Mesenteric fat pad (tissue), 1 donor: Measurements from ENCODE around the gene CREB3. TPM values are rescaled to one million over a fixed set of nuclear protein-coding genes. Genes with fewer than 3 reads are reported as not detected.

Experiments
- DNase-seq: peaks from one replicate; pipeline ENCODE4 v3.0.0-alpha.2; 2020; ENCODE audit warnings: low spot score
- long read RNA-seq: library from polyadenylated mRNA; unstranded; transcript quantifications from one replicate; pipeline ENCODE4 v2.0.0, GENCODE V29; 2020
- total RNA-seq: library from RNA; stranded (reverse); fragmentation: NEBNext Ultra II Directional; extraction: Animal tissue kit (Norgen Biotek cat#: 25700); gene quantifications from one replicate; pipeline ENCODE4 v1.2.1, GENCODE V29; 2021
- donor health status: DM: yes; HTN: yes; CAD: no.

Gene CREB3, protein sequence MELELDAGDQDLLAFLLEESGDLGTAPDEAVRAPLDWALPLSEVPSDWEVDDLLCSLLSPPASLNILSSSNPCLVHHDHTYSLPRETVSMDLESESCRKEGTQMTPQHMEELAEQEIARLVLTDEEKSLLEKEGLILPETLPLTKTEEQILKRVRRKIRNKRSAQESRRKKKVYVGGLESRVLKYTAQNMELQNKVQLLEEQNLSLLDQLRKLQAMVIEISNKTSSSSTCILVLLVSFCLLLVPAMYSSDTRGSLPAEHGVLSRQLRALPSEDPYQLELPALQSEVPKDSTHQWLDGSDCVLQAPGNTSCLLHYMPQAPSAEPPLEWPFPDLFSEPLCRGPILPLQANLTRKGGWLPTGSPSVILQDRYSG
- 42.5 TPM for total RNA-seq
- long read RNA-seq, transcript CREB3-201 (9 exons, 1,832 nt) = major isoform, 292 of 310 reads
- long read RNA-seq, partial matches to known transcripts = 4 of 310 reads
- long read RNA-seq, other reads (novel, unspliced or antisense) = 14 of 310 reads

DNA sequence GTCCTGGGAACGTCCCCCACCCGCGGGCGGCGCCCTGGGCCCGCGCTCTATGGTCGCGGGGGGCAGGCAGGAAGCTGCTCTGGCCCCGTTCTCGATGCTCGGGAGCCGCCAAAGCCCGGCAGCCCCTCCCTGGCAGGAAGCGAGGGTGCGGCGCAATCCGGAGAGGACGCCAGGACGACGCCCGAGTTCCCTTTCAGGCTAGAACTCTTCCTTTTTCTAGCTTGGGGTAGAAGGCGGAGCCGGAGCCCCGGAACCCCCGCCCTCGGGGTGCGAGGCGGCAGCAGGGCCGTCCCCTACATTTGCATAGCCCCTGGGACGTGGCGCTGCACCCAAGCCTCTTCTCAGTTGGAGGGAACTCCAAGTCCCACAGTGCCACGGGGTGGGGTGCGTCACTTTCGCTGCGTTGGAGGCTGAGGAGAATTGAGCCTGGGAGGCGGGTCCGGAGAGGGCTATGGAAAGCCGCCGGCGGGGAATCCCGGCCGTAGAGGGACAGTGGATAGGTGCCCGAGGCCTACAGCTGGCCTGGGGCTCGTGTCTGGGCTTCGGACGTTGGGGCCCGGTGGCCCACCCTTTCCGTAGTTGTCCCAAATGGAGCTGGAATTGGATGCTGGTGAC lies at the start of gene CREB3, which contains the start of gene TLN1:
Gene CREB3, plus strand, starts transcription at position 482 of the 615 bp plus-strand sequence. Its CDS starts 107 bp downstream, at position 589.
Gene TLN1, minus strand, starts transcription at position 11 of the 615 bp plus-strand sequence. CDS start 6,501 bp downstream, outside the sequence.
- DNase-seq = peak; percentile 99

DNA sequence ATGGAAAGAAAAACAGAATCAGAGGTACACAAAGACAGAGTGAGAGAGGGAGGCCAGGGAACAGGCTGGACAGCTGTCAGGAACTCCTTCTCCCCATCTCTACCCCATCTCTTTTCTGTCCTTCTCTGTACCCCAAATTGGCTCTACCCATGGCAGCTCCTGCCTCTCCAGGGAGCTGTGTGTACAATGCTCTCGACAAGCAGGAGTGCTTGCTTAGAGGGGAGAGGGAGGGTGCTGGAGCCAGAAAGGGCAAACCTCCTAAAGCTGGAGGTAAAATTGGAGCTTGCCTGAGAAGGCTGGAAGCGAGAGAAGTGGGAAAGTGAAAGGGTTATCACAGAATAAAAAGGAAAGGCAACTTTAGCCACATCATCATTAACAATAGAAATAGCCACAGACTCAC lies 49.1 kb upstream of the CREB3 start:
- no peak for DNase-seq

DNA sequence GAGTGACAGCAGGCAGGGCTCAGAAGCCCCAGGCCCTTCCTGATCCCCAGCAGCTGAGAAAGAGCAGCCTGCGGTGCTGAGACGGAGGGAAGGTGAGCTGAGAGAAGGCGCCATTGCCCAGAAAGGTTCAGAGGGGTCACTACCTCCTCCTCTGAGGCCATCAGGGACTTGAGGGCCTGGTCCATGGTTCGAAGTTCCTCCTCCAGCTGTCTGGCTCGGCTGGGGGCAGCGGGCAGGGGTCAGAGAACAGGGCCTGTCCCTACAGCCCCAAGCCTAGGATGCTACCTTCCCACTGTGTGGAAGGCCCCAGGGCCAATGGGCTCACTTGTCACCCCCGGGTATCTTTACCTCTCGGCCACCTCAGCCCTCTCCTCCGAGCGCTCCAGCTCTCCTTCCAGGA lies 47.5 kb upstream of the CREB3 start:
- DNase-seq = no peak

DNA sequence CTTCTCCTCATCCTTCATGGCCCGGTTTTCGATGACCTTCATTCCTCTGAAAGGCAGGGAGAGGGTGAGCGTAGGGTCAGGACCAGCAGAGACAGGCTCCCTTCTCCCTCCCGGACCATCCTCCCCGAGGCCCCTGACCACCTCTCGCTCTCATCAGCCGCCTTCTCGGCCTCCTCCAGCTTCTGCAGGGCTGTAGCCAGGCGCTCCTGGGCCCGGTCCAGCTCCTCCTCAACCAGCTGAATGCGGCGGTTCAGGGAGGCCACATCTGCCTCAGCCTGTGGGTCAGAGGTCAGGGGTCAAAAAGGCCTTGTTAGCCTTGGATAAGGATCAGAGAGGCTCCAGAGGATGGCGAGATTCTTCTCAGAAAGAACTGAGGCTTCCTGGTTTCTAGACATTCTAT lies 47.0 kb upstream of the CREB3 start:
- DNase-seq = no peak

DNA sequence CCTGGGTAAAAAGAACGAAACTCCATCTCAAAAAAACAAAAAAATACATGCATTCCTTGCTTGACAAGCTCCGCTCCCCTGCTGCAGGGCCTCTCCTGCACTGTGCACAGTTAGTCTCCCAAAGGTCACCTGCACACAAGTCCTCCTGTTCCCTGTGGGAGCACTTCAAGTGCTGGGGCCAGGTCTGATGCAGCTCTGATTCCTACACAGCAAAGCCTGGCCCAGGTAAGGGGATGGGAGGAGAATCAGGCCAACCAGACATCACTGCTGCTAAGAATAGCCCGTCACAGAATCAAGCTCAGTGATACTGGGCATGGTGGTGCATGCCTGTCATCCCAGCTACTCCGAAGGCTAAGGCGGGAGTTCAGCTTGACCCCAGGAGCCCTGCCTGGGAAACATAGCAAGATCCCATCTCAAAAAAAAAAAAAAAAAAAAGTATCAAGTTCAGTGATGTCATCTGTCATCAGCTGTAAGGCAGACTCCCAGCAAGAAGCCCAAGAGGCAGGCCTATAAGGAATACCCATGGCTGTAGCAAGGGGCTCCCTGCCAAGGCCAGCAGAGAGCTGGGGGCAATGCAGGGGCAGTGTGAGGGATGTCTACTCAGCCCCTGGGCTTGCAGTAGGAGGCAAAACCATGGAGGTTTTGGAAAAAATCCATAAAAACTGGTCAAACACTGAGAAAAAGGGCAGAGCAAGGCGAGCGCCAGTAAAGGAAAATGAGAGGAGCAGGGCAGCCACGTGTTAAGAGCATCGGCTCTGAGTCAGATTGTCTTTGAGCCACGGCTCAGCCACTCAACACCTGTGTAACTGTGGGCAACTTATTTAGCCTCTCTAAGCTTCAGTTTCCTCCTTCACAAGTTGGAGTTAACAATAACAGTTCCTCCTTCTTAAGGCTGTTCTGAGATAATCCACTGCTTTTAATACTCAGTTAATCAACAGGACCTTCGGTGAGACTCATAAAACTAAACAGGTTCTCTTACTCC lies 46.0 kb upstream of the CREB3 start:
- DNase-seq = no peak

DNA sequence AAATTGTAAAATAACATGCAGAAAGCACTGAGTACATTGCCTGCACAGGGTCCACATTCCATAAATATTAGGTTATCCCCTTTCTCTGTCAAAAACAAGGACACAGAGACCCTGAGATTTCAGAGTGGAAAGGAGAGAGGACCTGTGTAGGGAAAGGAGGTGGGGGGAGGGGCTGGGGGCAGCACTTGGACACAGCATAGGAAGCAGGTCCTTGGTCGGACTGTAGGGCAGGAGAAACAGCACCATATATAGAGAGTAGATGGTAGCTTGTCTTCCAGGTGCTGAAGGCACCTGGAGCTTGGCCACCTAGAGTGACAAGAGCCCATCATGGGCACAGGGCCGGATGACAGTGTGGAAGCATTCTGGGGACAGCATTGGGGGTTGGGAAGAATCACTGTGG lies 45.2 kb upstream of the CREB3 start:
- no peak for DNase-seq

DNA sequence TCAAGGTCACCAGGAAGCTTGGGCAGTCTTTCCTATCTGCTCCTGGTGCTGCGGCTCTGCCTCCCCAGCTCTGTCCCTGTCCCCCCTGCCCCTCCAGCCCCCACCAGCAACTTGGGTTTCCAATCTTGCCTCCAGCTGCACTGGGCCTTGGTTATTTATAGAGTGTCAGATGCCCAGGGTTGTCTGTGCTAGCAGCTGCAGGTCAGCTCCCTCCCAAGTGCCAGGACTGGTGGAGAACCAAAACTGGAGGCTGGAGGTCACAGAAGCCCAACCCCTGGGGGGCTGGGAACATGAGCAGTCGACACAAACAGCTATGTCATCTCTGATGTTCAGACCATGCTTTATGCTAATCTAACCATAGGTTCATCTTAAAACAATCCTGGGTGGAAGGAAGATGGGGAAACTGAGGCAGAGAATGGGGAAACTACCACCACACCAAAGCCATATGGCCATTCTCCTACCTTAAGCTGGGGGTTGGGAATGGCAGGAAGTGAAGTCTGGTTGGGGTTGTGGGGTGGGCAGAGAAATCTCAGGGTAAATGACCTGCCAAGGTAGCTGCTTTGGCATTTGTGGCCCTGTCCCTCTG lies 44.4 kb upstream of the CREB3 start:
- DNase-seq = no peak

DNA sequence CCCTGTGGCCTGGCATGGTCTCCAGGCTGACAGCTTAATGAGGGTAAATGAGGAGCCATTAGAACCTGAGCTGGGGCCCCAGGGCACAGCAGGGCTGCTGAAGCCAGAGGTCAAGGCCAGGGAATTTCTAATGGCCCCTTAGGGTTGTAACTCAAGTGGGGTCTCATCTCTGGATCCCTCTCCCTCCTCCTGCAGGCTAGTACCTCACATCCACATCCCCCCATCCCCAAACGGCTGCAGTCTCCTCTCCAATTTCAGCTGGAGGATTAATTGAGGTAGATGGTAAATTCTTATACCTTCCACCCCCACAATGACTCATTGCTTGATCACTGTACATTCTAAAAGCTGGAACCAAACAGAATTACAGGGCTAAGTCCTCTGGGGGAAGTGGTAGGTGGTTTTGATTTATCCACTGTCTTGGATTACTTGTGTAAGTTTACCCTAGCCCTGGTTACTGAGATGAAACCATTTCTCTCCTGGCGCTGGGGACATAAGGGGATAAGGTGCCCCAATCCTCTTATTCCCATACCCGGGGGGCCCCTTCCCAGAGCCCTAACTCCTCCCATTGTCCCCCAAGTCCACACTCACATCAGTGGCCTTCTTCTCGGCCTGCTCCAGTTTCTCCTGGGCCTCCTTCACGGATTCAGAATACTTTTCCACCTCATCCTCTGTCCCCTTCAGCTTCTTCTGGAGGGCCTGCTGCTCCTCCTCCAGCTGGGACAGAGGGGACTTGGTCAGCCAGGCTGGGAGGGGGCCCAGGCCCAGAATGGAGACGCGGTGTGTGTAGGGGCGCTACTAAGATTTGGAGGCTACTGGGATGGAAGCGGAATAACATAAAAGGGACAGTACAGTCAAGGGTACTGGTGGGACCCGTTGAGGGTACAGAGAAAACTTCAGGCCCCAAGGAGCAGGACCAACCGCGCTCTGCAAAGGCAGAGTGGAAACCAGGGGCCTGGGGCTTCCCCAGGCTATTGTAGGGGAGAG lies 43.6 kb upstream of the CREB3 start:
- DNase-seq = no peak

DNA sequence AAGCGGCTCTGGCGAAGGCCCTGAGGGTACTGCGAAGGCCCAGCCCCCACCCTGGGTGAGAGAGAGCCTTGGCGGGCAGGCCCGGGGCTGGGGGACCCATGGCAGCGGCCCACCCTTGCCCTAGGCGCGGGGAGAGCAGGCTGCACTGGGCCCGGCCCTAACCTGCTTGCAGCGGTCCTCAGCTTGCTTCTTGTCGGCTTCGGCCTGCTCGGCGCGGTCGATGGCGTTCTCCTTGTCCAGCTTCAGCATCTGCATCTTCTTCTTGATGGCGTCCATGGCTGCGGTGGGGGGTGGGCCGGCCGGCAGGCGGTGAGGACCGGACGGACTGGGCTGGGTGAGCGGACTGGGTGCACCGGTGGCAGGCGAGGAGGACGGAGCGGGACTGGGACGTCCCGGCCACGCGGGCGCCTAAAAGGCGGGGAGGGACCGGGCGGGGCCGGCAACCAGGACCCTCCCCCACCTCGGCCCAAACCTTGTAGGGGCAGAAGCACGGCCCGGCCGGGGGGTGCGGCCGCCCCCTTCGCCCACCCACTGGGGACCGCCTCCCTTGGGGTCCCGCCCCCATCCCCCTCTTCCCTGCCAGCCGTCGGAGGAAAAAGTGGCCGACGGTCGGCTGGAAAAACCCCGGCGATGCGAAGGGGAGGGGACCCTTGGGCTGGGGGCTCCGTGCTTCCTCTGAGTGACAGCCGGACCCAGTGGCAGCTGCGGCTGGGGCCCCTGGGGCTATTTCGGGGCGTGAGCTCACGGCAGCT lies 42.7 kb upstream of the CREB3 start, which contains the start of gene TPM2:
Gene TPM2, minus strand, starts transcription at position 384 of the 752 bp plus-strand sequence. Its CDS starts 108 bp downstream, at position 276.
- DNase-seq = no peak

DNA sequence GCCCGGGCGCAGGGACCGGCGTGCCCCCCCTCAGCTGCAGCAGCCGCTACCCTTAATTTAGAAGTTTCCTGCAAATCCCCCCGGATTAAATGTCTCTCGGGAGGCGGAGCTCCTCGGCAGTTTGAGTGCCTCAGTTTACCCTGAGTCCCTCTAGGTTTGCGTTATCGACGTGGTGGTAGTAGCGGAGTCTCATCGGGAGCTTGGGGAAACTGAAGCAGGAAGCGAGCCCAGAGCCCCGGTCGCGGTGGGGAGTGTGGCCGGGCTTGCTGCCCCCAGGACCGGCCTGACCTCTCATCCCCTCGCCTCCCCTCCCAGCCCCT lies 42.2 kb upstream of the CREB3 start:
- no peak for DNase-seq

DNA sequence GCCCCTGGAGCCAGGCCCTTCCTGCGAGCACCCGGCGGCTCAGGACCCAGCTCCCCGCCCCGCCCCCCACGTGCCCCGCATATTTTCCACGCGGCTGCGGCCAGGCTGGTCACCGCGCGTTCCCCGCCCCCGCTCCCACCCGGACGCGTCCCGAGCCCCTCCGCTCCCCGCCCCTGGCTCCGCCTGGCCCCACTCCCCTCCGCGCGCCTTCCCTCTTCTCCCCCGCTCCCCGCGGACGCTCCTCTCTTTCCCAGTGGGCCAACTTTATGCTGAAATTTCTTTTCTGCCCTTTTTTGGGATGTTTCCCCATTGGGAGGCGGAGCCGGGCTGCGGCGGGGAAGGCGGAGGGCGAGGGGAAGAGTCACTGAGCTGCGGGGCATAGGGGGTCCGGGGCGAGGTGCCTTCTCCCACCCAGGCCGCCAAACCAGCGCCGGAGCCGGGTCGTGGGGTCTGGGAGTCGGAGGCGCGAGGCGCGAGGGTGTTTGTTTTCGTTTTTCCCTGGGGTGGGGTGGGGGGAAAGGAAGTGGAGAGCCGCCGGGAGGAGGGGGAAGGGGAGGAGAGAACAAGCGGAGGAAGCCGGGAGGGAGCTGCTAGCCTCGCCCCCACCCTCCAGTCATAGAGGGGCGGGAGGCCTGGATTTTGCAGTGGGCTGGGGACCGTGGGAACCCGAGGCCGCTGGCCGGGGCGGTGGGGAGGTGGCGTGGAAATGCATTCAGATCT lies 41.7 kb upstream of the CREB3 start:
- DNase-seq = peak; percentile 93

DNA sequence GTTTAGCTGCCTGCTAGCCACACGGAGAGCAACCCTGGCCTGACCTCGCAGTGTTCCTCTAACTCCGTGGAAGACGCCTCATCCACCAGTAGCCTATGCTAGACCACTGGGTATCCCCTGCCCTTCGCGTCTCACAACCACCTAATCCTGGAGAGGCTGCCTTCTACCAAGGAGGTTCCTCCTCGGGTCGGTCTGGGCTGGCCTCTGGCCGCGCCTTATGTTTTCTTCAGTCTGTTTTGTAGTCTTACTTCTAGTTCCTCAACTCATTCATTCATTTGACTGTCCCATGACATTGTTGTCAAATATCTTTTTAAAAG lies 41.2 kb upstream of the CREB3 start:
- DNase-seq = no peak

DNA sequence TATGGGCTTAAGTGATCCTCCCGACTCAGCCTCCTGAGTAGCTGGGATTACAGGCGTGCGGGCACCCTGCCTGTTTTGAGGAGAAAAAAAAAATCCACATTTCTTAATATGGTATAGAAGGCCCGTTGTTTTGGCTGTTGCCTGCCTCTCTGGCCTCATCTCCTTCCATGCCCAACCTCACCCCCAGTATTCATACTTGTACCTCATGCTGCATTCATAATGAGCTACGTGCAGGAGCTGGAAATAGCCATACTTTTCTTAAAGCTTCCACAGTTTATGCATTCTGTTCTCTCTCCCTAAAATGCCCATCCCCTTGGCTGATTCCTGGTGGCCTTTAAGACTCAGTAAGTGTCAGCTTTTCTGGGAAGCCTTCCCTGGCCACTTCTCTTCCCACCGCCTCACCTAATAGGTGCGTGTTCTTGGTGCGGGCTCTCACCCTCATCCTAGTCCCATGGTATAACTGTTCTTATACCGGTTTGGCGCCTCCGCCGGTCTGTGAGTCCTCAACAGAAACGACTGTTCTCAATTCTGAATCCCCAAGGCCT lies 40.6 kb upstream of the CREB3 start:
- DNase-seq = no peak

DNA sequence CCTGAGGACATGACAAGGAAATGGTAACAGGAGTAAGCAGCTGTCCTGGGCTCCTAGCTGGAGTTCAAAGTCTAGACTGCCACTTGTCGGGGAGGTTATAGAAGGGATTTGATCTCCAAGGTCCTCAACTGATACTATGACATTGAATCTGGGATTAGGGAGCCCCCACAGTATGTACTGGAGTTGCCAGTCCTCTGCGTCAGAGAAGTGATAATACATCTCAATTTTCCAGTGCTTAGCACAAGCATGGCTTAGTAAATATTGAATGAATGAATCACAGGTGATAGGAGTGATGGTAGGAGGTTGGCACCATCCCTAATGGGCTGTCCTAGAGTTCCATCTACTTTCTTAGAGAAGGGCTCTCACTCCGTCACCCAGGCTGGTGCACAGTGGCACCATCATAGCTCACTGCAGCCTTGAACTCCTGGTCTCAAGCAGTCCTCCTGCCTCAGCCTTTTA lies 36.5 kb upstream of the CREB3 start:
- no peak for DNase-seq

DNA sequence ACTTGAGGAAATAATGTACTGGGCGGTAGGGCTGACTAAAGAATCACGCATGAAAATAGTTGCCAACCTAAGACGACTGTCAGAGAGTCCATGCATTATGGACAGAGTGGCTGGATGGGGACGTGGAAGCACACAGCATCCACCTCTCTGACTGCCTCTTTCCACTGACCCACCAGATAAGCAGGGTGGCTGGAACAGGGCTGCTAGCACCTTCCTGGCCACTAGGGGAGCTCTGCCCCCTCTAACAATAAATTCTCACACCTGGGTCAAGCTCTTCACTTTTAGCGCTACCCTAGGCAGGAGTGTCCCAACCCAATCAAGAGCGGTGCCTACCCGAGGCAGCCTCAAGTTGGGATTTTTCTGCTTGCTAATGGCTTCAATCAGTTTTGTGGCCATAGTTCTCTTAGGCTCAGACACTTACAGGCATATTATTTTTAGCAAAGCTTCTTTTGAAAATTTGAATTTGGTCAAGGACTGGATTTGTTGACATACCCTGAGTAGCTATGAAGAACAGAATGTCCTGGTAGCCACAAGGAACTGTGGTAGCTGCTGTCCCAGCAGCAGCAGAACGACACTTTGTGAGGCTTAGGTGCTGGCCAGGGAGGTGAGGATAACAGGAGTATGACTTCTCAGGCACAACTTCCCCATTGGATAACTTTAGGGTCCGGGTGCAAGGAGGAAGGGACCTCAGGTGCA lies 35.8 kb upstream of the CREB3 start:
- DNase-seq = no peak

DNA sequence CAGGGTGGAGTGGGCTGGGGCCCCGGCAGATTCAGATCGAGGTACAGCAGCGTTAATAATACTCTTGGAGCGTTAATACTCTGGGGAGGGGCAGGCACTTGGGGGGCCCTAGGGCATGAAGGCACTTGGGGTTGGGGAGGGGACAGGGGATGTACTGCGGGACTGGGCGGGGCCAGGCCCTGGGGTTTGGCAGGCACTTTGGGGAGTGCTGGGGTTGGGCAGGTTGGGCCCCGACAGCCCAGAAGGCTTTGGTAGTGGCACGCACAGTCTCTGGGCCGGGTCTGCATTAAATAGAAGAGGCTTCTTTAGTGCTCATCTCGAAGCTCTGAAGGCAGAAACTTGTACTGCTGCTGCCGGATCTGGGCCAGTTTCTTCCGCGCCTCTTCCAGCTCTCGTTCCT lies 35.0 kb upstream of the CREB3 start:
- DNase-seq = no peak

DNA sequence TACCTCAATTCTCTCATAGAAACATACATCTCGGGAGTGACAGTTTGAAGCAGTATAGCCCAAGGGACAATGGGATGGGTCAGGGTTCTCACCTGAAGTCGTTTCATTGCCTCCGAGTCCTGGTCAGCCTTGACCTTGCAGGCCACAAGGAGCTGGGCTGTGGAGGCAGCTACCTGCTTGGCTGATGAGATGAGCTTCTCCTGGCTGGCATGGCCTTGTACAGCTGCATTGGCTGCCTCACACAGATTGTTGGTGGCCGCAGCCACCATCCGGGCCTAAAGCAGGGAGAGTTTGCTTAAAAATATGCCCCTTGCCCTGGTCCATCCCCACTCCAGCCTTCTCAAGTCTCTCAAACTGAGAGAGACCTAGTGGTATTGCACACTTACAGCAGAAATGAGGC lies 34.2 kb upstream of the CREB3 start:
- DNase-seq = no peak

DNA sequence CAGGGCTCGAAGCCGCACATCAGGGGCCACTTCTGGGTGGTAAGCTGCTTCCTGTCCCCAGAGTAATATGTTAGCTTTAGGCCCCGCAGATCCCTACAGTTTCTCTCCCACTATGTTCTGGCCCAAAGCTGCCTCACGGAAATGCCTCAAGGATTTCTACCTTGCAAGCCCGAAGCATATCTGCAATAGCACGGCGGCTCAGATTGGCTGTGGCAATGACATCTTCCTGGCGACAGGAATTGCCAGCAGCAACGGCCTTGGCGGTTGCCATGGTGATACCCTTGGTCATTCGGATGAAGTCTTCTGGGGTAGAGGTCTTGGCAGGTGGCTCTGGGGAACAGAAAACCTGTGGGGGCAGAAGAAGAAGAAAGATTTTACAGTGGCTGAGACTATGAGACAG lies 32.4 kb upstream of the CREB3 start:
- no peak for DNase-seq
